SHP77 treated with DMSO at 0.1 percent for 48 hours (cell line): Measurements from ENCODE around the gene ICAM2.
"Not testable (repeated sequence)": the region's sequence is repeated elsewhere in the genome, so short reads cannot be mapped to it uniquely, and the experiment has no call there.

ENCODE experiments used
- DNase-seq: peaks from one replicate; lab custom pipeline; 2025; lab: John Stamatoyannopoulos, UW

ICAM2 gene

GRCh38 chr17:63997341-63998048 is 22.9 kb downstream of the ICAM2 start:
- DNase-seq: no peak

- DNase-seq: no peak
Observed at GRCh38 chr17:63996430-63997182, 23.8 kb downstream of the ICAM2 start.

DNA sequence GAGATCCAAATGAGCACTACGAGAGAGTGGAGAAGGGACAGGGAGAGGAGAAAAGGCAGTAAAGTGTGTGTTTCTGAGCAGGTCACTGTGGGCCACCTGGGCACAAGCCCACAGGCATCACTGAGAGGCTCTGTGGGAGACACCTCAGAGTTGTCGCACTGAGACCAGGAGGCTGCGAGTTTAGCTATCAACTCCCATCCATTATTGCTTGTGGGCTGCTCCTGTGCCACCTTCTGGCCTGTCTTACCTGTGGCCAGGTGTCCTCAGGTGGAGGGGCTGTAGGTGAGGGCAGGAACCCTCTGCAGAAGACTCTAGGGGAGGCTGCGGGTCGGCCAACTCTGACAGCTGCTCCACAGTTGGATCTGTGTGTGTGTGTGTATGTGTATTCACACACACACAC is 24.8 kb downstream of the ICAM2 start:
- no peak for DNase-seq

- no peak for DNase-seq
Observed at GRCh38 chr17:63993368-63993985, 27.0 kb downstream of the ICAM2 start.

GRCh38 chr17:63991611-63992010 is 28.8 kb downstream of the ICAM2 start:
- no peak for DNase-seq

DNA sequence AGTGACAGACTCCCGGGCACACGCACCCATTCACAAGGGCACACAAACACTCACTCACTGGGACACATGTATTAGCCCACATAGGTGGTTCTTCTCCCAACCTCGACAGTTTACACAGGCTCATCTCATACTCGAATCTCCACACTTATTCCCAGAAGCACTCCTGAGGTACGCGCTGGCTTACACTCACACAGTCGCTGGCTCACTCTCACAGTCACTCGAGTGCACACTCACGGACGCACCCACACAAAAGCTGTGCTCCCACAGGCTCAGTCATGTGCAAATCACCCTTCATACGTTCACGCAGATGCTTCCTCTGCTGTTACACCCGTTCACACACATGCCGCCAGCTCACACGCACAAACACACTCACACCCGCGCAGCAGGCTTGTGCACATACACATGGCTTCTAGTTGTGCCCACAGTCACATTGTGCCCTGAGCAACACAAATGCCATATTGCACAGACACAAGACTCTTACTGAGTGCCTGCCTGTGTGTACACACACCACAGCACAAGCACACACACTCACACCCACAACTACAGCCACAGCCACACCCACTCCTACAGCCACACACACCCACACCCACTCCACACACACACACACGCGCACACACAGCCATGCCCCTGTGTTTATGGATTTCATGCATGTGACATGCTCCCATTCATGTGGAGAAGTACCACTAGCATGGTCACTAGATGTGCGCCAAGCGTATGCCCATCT is 30.6 kb downstream of the ICAM2 start:
- no peak for DNase-seq

DNA sequence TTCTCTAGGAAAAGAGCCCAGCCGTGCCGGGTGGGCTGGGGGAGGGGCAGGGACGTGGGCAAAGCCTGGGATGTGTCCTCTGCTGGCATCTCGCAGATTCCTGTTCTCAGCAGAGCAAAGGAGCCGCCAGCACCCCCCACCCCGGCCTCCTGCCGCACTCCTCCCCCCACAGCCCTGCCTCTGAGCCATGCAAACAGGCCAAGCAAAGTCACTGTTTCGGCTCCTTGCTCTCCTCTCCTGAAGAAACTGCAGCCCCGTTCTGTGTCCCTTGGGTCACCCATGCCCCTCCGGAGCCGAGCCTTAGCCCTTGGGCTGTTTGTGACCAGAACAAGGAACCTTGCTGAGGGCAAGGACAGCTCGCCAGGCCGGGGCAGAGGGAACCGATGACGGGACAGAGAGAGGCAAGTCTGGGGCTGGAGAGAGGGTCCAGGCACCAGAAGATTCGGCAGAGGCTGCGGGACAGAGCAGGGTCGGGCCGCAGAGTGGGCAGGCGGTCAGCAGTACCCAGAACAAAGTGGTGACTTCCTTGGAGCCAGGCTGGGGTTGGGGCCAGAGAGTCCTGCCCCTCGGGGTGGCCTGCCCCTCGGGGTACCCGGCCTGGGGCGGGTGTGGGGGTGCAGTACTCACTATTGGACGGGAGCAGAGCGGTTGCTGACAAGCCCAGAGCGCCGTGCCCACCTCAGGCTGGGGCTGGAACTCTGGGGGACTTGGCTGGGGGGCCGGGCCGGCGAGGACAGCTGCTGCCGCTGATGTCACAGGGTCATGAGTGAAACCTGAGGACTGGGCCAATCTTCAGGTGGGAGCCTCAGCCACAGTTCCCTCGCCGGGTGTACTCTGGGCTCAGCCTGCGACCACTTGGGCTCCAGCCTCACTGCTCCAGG is 31.5 kb downstream of the ICAM2 start:
- no peak for DNase-seq

DNA sequence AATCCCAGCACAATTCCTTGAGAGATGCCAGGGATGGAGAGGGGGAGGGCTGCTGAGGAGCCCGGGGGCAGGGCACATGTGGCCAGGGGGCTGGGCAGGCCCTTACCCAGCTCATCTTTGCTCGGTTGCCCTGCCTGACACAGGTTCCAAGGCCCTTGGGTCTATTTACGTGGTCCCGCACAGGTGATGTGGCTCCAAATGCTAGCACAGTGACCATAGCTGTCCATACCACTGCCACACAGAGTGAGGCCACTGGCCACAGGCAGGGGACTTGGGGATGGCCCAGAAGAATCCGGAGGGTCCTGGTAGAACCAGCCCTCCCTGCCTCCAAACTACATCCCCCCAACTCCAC is 32.3 kb downstream of the ICAM2 start:
- no peak for DNase-seq

DNA sequence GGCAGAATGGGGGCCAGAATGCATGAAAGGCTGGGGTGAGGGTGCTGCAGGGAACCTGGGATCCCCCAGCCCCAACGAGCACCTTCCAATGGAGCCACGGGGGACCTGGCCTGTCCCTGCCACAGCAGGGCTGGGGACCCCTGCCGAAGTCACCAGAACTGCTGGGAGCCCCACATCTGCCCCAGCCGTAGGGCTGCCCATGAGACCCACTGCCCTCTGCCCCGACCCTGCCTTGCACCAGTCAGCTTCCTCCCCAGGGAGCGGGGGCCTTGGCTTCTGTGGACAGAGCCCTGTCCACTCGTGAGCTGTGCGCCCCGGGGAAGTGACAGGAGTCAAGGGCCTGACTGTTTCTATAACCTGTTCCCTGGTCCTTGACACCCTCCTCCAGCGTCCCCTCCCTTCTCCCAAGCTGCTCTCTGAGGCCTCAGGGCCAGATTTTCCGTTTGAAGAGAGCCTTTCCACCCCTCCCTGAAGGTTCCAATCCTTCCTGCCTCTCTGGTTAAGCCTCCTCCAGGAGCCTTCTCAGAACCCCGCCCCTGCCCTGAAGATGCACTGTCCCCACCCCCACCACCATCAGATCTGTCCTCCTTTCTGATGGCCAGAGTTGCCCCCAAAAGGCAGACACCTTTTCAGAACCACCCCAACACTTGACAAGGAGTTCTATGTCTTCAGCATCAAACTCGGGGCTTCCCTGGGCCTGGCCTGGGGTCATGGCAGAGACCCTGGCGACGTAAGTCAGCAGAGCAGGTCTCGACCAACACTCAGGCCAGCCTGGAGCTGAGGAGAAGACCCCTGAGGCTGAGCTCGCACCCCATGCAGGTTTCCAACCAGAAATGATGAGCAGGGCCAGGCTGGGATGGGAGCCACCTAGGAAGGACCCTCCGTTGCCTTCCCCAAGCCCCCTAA is 33.0 kb downstream of the ICAM2 start:
- DNase-seq: no peak

- DNase-seq: no peak
Observed at GRCh38 chr17:63986821-63987220, 33.6 kb downstream of the ICAM2 start.

GRCh38 chr17:63985387-63986140 is 34.9 kb downstream of the ICAM2 start:
- DNase-seq: no peak

- no peak for DNase-seq
Observed at GRCh38 chr17:63984651-63985386, 35.6 kb downstream of the ICAM2 start.

- DNase-seq: no peak
Observed at GRCh38 chr17:63984236-63984635, 36.2 kb downstream of the ICAM2 start.

DNA sequence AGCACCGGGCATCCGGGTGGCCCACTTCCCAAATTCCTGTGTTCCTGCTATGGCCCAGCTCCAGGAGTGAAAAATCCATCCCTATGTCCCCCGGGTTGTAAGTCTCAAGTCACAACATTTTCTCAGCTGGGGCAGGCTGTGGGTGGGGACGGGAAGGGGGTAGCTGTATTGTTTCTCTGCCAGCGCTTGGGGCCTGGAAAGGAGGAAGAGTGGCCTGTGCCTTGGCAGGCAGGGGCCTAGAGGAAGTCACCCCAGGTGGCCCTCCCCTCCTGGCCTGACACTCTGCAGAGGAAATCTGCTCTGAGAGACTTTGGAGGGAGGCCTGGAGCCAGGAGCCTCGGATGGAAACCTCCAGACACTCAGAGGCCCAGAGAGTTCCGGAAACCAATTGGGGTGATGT is 37.1 kb downstream of the ICAM2 start:
- no peak for DNase-seq

DNA sequence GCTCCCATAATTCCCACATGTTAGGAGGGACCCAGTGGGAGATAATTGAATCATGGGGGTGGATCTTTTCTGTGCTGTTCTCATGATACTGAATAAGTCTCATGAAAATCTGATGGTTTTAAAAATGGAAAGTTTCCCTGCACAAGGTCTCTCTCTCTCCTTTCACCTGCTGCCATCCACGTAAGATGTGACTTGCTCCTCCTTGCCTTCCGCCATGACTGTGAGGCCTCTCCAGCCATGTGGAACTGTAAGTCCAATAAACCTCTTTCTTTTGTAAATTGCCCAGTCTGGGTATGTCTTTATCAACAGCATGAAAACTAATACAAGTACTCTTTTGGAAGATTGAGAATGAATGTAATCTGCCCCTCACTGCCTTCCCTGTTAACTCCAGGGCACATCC is 37.8 kb downstream of the ICAM2 start:
- DNase-seq: not testable (repeated sequence)

DNA sequence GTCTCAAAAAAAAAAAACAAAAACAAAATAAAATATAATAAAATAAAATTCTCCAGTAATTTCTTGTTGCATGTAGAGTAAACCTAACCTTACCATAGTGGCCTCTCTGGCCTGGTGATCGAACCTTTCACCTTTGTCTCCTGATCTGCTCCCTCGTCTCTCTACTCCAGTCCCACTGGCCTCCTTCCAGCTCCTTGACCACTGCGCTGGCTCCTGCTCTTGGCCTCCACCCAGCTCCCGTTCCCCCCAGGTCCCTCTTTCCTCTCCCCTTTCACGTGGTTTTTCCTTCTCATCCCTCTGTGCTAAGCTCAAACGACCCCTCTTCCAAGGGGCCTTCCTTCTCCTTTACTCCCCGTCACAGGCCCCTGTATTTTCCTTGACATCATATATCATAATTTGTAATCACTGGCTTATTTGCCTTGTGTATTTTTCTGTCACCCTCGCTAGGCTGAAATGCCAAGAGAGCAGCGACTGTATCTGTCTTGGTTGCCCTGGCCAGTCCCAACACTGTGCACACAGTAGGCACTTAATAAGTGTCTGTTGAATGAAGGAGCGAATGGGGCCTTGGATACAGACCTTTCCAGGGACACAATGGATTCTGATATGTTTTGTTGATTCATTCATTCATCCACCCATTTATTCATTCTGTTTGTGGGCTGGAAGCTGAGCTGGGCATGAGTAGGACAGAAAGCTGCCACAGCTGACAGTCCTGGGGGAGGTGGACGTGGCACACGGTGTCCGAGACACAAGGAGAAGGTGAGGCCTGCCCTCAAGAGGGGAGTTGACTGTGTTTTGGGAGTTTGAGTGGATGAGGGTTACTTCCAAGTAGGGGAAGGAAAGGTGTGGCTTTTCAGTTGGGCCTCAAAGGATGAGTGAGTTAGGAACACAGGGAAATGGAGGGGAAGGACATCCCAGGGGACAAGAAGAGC is 41.9 kb downstream of the ICAM2 start:
- DNase-seq: no peak

DNA sequence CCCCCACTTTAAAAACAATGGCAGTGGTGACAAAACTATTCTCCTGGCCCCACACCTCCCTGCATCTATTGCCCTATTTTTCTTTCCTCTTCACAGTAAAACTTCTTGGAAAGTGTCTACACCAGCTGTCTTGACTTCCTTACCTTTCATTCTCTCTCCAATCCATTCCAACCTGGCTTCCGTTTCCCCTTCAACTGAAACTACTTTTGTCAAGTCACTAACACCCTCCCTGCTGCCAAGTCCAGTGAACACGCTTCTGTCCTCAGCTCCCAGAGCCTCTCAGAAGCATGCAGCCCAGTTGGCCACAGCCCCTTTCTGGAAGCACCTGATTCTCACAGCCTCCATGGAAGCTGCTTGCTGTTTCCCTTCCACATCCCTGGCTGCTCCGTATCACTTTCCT is 43.7 kb downstream of the ICAM2 start:
- no peak for DNase-seq

GRCh38 chr17:63975541-63976092 is 44.8 kb downstream of the ICAM2 start:
- no peak for DNase-seq
